Stomach smooth muscle (tissue), 2 donors: ENCODE data around the gene FAM107B.

ENCODE experiments used
- H3K27ac ChIP-seq: one replicate; pipeline ENCODE4 v1.7.0; 2013; ENCODE audit warnings: mild to moderate bottlenecking, low read length, inconsistent platforms
- H3K27me3 ChIP-seq, 2 donors: one replicate each; pipeline ENCODE4 v1.7.0; 2013; ENCODE audit warnings: low read length in 2 of 2; ENCODE audit not compliant: insufficient read depth in 2 of 2, control insufficient read depth in 1 of 2
- H3K36me3 ChIP-seq, 2 donors: one replicate each; pipeline ENCODE4 v1.7.0; 2013; ENCODE audit warnings: low read length in 2 of 2; ENCODE audit not compliant: control insufficient read depth in 2 of 2, insufficient read depth in 2 of 2
- H3K4me1 ChIP-seq: one replicate; pipeline ENCODE4 v1.7.0; 2013; ENCODE audit warnings: low read length; ENCODE audit not compliant: control insufficient read depth, insufficient read depth
- H3K4me3 ChIP-seq, 2 donors: one replicate each; pipeline ENCODE4 v1.7.0; 2013; ENCODE audit warnings: low read length in 2 of 2
- H3K9ac ChIP-seq, 2 donors: one replicate each; pipeline ENCODE4 v1.7.0; 2013; ENCODE audit warnings: low read length in 2 of 2, mild to moderate bottlenecking in 1 of 2
- H3K9me3 ChIP-seq, 2 donors: one replicate each; pipeline ENCODE4 v1.7.0; 2013; ENCODE audit warnings: low read length in 2 of 2; ENCODE audit not compliant: control insufficient read depth in 2 of 2
- donor health status: healthy.
- donor health status: Pancreatic carcinoma.

FAM107B gene

DNA sequence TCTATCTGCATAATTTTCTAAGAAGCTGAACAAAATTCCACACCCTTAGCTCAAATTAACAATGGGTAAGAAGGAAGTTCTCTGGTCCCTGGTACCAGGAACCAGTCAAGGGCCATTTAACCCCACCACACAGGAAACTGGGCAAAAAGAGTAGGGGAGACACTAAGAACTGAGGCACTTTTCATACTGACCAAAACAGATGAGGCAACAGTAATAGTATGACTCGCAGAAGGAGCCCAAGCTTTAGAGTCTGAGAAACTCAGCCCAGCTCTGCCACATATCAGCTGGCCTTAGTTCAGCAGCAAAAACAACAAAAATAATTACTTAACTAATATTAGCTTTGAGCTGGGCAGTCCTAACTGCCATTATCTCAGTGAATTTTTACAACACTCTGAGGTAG is 221.2 kb downstream of the FAM107B start:
- H3K4me1 ChIP-seq: peaks cover 4% of the 10 kb centered on the region
- no peak overlapping the region for H3K27ac ChIP-seq
- H3K9me3 ChIP-seq: no peaks in the 10 kb centered on the region
- H3K27me3 ChIP-seq: no peaks in the 10 kb centered on the region
- no peaks in the 10 kb centered on the region for H3K36me3 ChIP-seq
- H3K9ac ChIP-seq: no peak overlapping the region
- no peak overlapping the region for H3K4me3 ChIP-seq

DNA sequence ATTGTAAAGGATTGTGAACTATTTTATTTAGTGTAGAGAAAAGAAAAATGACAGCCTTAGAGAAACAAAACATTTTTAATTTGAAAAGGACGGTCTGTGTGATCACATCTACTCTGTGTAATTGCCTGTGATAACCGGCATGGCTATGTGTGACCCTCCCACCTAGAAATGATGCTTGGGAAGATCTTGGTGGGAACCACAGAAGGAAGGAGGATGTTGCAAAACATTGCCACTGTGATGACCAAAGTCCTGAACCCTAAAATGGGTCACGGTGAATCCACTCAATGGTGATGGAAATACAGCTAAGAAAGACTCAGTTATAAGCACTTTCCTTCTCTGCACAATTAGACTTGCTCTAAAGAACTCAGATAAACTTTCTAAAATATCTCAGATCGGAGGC is 222.7 kb downstream of the FAM107B start:
- Histone ChIP-seq H3K4me1 (peaks cover 4% of the 10 kb centered on the region), H3K9ac (no peak overlapping the region), H3K36me3 (peaks cover 0 to 2% of the 10 kb centered on the region in 2 donors), H3K9me3 (no peaks in the 10 kb centered on the region), H3K27me3 (no peaks in the 10 kb centered on the region), H3K27ac (no peak overlapping the region), H3K4me3 (no peak overlapping the region)

DNA sequence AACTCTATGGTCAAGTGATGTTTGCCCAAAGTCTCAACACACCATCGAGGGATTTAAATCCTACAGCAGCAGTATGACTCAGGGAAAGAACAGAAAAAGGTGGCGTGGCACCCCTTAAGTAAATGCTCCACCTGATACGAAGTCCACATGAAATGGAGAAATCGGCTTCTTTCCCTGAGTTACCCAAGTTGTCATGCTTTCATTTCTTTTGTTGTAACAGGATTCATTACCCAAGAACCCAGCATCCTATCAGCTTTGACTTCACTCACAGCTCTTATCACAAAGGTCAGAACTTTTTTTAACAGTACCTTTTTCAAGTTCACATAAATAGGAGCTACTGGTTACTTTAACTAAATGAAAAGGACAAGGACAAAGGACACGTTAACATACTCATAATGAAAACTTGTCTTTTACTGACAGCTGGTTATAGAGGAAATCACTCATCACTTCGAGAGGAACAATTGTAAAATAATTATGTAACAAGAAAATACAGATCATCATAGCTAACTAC is 224.2 kb downstream of the FAM107B start:
- H3K4me3 ChIP-seq: no peak overlapping the region
- H3K27ac ChIP-seq: no peak overlapping the region
- H3K9me3 ChIP-seq: no peaks in the 10 kb centered on the region
- H3K4me1 ChIP-seq: peaks cover 2% of the 10 kb centered on the region
- H3K36me3 ChIP-seq: peaks cover 0 to 2% of the 10 kb centered on the region in 2 donors
- no peak overlapping the region for H3K9ac ChIP-seq
- no peaks in the 10 kb centered on the region for H3K27me3 ChIP-seq

DNA sequence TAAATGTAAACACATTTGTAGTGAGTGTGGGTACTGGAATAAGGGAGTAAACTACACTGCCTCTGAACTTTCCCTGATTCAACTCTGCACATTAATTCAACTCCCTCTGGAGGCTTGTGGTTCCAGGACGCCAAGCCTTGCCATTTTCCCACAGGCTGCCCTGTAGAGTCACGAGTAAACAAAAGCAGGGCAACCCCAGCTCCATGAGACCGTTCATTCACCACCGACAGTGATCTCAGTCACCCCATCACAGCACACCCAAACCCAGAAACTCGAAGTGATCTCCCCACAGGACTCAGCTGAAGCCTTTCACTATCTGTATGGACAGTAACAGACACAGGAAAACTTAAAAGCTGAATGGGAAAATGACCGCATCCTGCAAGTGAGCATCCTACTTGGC is 225.2 kb downstream of the FAM107B start:
- H3K27ac ChIP-seq: no peak overlapping the region
- H3K27me3 ChIP-seq: no peaks in the 10 kb centered on the region
- peaks cover 0 to 2% of the 10 kb centered on the region in 2 donors for H3K36me3 ChIP-seq
- H3K9me3 ChIP-seq: no peaks in the 10 kb centered on the region
- H3K4me1 ChIP-seq: peaks cover 2% of the 10 kb centered on the region
- H3K9ac ChIP-seq: no peak overlapping the region
- no peak overlapping the region for H3K4me3 ChIP-seq

DNA sequence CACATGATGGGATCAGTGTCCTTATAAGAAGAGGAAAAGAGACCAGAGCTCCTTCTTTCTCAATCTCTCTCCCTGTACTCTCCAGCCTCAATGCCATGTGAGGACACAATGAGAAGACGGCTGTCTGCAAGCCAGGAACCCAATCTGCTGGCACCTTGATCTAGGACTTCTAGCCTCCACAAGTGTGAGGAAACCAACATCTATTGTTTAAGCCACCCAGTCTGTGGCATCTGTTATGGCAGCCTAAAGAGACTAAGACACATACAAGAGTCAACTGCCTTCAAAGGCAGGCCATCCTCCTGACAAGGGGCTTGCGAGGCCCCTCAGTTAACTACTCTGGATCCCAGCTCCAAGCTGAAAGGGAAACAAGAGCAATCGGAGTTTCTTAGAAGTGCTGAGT is 225.7 kb downstream of the FAM107B start:
- Histone ChIP-seq H3K4me3 (no peak overlapping the region), H3K36me3 (peaks cover 0 to 2% of the 10 kb centered on the region in 2 donors), H3K9ac (no peak overlapping the region), H3K4me1 (peaks cover 2% of the 10 kb centered on the region), H3K27ac (no peak overlapping the region), H3K9me3 (no peaks in the 10 kb centered on the region), H3K27me3 (no peaks in the 10 kb centered on the region)

DNA sequence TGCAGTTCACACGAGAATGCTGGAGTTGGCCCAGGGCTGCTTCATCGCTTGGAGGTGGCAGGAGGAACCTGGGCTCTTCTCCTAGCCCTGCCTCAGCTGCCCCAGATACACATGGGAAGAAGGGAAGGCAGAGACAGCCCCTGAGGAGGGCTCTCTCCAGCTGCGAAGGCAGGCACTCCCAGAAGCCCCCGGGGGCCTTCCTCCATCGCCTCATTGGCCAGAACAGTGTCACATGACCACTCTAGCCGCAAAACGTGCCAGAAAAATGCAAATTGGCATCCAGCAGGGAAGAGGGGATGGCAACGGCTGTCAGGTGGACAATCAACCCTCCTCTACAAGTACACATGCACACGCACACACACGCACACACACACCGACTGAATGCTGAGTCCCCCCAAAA is 226.2 kb downstream of the FAM107B start:
- Histone ChIP-seq H3K9me3 (no peaks in the 10 kb centered on the region), H3K4me3 (no peak overlapping the region), H3K27ac (no peak overlapping the region), H3K27me3 (no peaks in the 10 kb centered on the region), H3K9ac (no peak overlapping the region), H3K4me1 (peaks cover 4% of the 10 kb centered on the region), H3K36me3 (peaks cover 0 to 2% of the 10 kb centered on the region in 2 donors)

DNA sequence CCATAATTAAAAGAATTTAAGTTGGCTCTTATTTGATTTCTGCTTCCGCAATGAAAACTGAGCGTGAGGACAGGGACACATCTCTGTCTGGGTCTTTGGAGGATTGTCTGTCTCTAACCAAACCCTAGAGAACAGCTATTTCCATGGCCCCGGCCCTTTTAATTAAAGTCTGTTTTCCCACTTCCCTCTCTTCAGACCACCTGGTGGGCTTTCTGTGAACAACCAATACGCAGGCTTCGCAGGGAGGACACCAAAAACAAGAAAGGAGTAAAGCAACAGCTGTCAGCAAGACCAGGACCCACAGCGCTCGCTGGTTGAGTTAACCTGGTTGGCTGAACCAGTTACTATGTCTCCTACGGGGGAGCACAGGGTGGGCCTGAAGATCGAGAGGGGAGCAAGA is 226.9 kb downstream of the FAM107B start:
- Histone ChIP-seq H3K27me3 (no peaks in the 10 kb centered on the region), H3K36me3 (peaks cover 0 to 2% of the 10 kb centered on the region in 2 donors), H3K4me1 (peaks cover 7% of the 10 kb centered on the region), H3K4me3 (no peak overlapping the region), H3K27ac (no peak overlapping the region), H3K9ac (no peak overlapping the region), H3K9me3 (no peaks in the 10 kb centered on the region)

DNA sequence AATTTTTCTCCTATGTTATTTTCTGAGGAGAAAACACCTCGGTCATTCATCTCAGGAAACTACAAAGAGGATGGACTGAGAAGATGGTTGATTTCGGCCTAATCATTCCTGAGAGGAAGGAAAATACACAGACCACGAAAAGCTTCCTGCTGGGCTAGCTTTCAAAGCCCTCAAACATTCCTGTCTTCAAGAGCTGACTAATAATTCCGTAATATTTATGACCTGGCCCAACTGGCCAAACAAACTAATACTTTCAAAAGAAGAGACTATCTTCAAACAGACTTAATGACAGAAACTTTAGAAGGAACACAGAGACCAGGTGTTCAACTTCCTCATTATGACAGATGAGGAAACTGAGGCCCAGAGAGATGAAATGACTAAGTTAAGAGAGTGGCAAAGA is 228.9 kb downstream of the FAM107B start:
- H3K9ac ChIP-seq: no peak overlapping the region
- no peak overlapping the region for H3K4me3 ChIP-seq
- H3K27ac ChIP-seq: no peak overlapping the region
- H3K4me1 ChIP-seq: peaks cover 7% of the 10 kb centered on the region
- H3K9me3 ChIP-seq: no peaks in the 10 kb centered on the region
- H3K27me3 ChIP-seq: no peaks in the 10 kb centered on the region
- peaks cover 0 to 2% of the 10 kb centered on the region in 2 donors for H3K36me3 ChIP-seq

DNA sequence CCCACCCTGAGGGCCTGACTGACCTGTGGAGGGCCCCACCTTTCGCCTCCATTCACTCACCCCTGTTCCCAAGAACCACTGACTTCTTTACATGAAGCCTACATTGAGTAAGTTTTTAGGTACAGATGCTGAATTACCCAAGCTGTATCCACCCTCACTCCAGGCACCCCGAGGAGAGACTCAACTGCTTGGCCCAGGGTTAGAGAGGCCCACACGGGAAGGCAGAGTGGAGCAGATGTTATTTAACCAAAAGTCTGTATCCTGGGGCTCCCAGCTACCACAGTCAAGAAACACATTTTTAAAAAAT is 230.8 kb downstream of the FAM107B start:
- Histone ChIP-seq H3K27ac (peak overlapping the region; percentile 3), H3K4me3 (no peak overlapping the region), H3K27me3 (no peaks in the 10 kb centered on the region), H3K36me3 (peaks cover 0 to 2% of the 10 kb centered on the region in 2 donors), H3K9me3 (no peaks in the 10 kb centered on the region), H3K4me1 (peaks cover 9% of the 10 kb centered on the region), H3K9ac (no peak overlapping the region)

DNA sequence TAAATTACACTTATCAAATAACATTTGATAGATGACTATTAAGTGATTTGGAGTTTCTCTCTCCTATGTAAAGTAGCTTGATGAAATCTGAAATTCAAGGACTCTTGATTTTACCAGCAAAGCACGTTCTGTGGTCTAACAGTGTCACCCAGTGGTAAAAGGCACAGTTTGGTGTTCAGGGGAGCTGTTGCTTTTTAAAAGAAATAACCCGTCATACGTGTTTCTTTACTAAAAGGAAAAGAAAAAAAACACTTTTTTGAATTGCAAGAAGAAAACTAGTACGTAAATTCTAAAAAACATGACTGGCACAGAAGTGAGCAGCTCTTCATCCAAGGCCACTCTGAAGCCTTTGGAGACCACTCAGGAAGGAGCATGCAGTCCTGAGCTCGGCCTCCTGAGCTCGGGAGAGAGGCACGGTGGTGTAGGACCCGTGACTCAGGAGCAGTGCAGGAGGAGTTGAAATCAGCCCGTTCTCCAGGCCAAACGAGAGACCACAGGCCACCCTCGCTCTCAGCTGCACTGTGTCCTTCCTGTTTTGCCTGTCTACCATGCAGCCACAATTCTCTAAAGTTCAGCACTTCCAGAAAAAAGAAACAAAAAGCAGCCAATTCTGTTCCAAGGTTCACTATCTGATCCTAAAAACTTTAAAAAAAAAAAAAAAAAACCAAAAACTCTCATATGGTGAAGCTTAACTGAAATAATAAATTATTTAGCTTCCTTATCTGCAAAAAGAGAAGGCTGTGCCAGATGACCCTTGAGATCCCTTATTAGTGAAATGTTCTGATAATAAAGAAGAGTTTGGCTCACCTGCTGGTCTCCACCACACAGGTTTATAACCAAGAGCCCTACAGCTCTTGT is 231.4 kb downstream of the FAM107B start:
- peaks cover 9% of the 10 kb centered on the region for H3K4me1 ChIP-seq
- H3K27me3 ChIP-seq: no peaks in the 10 kb centered on the region
- peak overlapping the region in 1 of 2 donors; percentile 29 for H3K4me3 ChIP-seq
- peak overlapping the region; percentile 3 for H3K27ac ChIP-seq
- no peaks in the 10 kb centered on the region for H3K9me3 ChIP-seq
- no peak overlapping the region for H3K9ac ChIP-seq
- H3K36me3 ChIP-seq: peaks cover 0 to 2% of the 10 kb centered on the region in 2 donors

DNA sequence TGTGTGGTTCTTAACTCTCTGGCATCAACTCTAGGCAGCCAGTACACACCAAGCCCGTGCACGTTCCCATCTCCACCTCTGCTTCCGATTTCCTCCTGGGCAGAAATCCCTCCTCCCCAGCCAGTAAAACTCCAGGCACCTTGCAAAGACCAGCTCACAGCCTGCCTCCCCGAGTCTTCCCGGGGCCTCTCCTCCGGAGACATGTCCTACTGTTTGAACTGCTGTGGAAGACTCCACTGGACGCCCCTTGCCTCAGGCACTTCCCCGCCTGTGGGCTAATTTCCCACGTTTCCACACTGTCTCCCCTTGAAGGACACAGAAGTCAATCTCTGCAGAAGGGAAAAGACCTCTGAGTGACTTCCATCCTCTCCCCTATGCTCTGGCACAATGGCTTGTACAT is 233.3 kb downstream of the FAM107B start:
- Histone ChIP-seq H3K4me1 (peaks cover 9% of the 10 kb centered on the region), H3K27me3 (no peaks in the 10 kb centered on the region), H3K4me3 (no peak overlapping the region), H3K9me3 (no peaks in the 10 kb centered on the region), H3K36me3 (no peaks in the 10 kb centered on the region), H3K27ac (no peak overlapping the region), H3K9ac (no peak overlapping the region)
